Coronary artery (tissue), 2 donors: Measurements from ENCODE around the gene IER3.

ENCODE experiments used
- DNase-seq: peaks from one replicate; pipeline ENCODE4 v3.0.0-alpha.2; 2017; ENCODE audit warnings: low spot score
- H3K27ac ChIP-seq, 2 donors: fragments of 200-600 bp; sonication (generic); one replicate each; pipeline ENCODE4 v1.5.1; 2016 to 2019
- H3K4me3 ChIP-seq: fragments of 200-600 bp; sonication (generic); 2 replicates; pipeline ENCODE4 v1.5.1; 2016; ENCODE audit warnings: mild to moderate bottlenecking, moderate library complexity
- TF ChIP-seq, protein P1 (sequence below): fragments of 200-600 bp; sonication (generic); IDR thresholded peaks from one replicate; pipeline ENCODE4 v1.5.1; 2019; ENCODE audit warnings: antibody characterized with exemption

The IER3 gene

GRCh38 chr6:30782425-30783014, 38.2 kb upstream of the IER3 start:
- DNase-seq, result no peak
- TF ChIP-seq, protein P1, sequence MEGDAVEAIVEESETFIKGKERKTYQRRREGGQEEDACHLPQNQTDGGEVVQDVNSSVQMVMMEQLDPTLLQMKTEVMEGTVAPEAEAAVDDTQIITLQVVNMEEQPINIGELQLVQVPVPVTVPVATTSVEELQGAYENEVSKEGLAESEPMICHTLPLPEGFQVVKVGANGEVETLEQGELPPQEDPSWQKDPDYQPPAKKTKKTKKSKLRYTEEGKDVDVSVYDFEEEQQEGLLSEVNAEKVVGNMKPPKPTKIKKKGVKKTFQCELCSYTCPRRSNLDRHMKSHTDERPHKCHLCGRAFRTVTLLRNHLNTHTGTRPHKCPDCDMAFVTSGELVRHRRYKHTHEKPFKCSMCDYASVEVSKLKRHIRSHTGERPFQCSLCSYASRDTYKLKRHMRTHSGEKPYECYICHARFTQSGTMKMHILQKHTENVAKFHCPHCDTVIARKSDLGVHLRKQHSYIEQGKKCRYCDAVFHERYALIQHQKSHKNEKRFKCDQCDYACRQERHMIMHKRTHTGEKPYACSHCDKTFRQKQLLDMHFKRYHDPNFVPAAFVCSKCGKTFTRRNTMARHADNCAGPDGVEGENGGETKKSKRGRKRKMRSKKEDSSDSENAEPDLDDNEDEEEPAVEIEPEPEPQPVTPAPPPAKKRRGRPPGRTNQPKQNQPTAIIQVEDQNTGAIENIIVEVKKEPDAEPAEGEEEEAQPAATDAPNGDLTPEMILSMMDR, result no peak

GRCh38 chr6:30781743-30782424, 37.5 kb upstream of the IER3 start:
- TF ChIP-seq, protein P1, result no peak
- peak; percentile 97 for DNase-seq
- peak overlapping the region; percentile 37 for H3K4me3 ChIP-seq
- H3K27ac ChIP-seq, result peak overlapping the region; percentile 86 to 93

More at GRCh38 chr6:30782425-30783014, 38.2 kb upstream of the IER3 start:
- peak overlapping the region; percentile 86 to 93 for H3K27ac ChIP-seq
- no peak overlapping the region for H3K4me3 ChIP-seq

DNA sequence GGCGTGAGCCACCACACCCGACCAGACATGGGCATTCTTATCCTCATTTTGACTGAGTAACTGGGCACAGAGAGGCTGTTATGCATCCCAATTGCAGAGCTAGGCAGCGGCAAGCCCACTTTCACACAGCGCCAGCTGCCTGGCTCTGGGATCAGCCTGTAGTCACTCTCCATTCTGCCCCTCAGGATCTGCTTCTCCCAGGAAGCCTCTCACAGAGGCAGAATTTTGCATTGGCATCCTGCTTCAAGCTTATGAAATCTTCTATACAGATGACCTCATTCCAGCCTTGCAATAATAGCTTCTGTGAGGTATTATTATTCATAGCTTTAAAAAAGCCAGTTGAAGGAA, 37.0 kb upstream of the IER3 start:
- DNase-seq, result no peak
- peak overlapping the region; percentile 37 for H3K4me3 ChIP-seq
- H3K27ac ChIP-seq, result peak overlapping the region; percentile 86 to 93
- TF ChIP-seq, protein P1, result no peak

GRCh38 chr6:30780642-30780920, 36.2 kb upstream of the IER3 start:
- DNase-seq, result no peak
- H3K4me3 ChIP-seq, result no peak overlapping the region
- TF ChIP-seq, protein P1, result no peak
- H3K27ac ChIP-seq, result peak overlapping the region; percentile 86 to 93

DNA sequence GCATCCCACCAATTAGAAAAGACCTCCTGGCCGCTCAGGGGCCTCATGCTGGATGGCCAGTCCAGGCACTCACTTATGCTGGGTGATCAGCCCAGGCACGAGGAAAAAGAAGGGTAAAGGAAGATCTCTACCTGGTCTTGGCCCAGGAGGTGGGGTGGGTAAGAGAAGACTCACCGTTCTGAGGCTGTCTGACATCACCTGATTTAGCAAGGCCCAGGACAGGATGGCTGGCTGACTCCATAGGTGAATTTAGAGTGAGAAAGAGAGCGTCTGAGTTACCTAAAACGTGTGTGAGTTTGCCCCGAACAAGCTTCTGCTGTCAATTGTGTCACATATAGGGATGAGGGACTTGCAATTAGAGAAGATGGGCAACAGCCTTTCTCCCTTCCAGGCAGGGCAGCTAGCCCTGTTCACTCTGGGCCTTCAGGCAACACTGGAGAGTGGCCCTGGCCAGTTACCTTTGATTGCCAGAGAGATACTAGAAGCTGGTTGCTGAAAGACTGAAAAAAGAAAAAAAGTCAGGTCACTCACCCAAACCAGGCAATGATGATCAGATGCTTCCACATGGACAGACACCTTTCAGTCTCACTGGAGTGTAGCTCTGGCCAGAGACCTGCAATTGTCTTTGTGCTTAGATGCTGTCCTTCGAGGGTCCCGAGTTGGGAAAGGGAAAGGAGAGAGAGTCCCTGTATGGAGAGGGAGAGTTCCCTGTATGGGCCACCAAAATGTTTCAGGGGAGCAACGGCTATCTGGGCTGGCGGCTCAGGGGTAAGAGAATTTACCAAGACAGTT, 35.7 kb upstream of the IER3 start:
- Histone ChIP-seq H3K27ac (peak overlapping the region; percentile 80 to 93), H3K4me3 (no peak overlapping the region)
- TF ChIP-seq, protein P1, result no peak
- no peak for DNase-seq

DNA sequence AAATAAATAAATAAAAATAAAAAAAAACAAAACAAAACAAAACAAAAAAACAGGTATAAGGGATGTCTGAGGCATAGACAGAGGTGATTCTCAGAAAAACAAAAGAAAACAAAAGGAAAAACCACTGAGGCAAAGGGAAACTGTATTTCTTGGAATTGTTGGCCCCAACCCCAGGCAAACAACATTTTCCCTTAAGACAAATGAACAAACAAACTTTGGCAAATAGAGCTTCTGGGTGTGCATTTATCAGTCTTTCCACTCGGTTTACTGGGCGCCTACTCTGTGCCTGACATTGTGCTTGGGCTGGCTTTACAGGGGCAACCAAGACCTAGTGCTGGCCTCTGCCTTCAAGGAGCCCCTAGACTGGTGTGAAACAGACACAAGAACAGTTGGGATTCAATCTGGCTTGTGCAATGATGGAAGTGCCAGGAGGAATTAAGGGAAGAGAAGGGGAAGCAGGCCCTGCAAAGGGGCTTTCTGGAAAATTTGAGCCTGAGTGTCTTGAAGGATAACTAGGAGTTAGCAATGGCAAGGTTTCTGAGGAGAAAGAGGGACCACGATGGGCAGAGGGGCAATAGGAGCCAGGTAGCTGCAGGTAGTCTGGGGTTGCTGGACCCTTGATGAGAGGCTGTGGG, 33.8 kb upstream of the IER3 start:
- no peak overlapping the region for H3K4me3 ChIP-seq
- no peak for DNase-seq
- TF ChIP-seq, protein P1, result no peak
- peak overlapping the region; percentile 80 to 93 for H3K27ac ChIP-seq
